HEK293T (cell line): Measurements from ENCODE around the gene DLX4.

Experiments used
- BHLHE40 ChIP-seq: fragments of 450-650 bp; IDR thresholded peaks from 2 replicates; pipeline ENCODE4 v1.6.1; 2016; ENCODE audit warnings: mild to moderate bottlenecking, moderate library complexity, borderline replicate concordance
- FOXA1 ChIP-seq: fragments of 450-650 bp; IDR thresholded peaks from 2 replicates; pipeline ENCODE4 v1.6.1; 2016; ENCODE audit warnings: mild to moderate bottlenecking
- SUZ12 ChIP-seq: fragments of 450-650 bp; IDR thresholded peaks from 2 replicates; pipeline ENCODE4 v1.6.1; 2016; ENCODE audit warnings: mild to moderate bottlenecking
- TF ChIP-seq, protein P1 (sequence below): fragments of 450-650 bp; IDR thresholded peaks from 2 replicates; pipeline ENCODE4 v1.6.1; 2016

DNA sequence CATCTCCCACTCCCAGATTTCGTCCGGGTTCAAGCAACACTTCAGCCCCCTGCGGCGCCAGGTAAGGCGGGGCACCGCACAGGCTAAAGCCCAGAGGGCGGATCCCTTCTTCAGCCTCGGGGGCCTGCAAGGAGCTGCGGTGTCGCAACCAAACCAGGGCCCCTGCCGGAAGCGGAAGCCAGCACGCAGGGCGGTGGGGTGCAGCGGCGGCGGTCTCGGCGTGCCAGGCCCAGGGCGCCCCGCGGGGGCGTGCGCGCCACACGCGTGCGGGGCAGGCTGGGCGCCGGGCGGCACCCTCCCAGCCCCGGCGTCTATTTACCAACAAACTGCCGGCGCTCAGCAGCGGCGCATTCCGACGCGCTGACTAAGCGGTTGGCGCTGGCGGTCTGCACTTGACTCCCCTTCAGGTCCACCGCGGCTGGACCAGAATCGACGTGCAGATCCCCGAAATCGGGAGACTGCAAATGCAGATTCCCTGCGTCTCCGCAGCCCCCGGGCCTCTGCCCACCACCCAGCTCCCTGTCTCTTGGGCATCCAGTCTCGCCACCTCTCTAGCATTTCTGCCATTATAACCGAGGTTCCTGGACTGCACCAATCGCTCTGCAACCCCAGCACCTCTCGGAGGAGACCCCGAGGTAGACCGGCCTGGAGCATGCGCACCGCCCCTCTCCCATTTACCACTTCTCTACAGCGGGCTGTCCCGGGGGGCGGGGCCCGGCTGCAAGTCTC is 421 bp upstream of the DLX4 start:
- TF ChIP-seq FOXA1 (no peak), BHLHE40 (no peak), SUZ12 (no peak)
- TF ChIP-seq, protein P1, sequence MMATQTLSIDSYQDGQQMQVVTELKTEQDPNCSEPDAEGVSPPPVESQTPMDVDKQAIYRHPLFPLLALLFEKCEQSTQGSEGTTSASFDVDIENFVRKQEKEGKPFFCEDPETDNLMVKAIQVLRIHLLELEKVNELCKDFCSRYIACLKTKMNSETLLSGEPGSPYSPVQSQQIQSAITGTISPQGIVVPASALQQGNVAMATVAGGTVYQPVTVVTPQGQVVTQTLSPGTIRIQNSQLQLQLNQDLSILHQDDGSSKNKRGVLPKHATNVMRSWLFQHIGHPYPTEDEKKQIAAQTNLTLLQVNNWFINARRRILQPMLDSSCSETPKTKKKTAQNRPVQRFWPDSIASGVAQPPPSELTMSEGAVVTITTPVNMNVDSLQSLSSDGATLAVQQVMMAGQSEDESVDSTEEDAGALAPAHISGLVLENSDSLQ, result no peak
